ENCODE measurements around the gene ZBTB18. TPM values are rescaled to one million over a fixed set of nuclear protein-coding genes. Genes with fewer than 3 reads are reported as not detected.
"Not testable (repeated sequence)": the region's sequence is repeated elsewhere in the genome, so short reads cannot be mapped to it uniquely, and the experiment has no call there.

Gene ZBTB18
- 10.9 and 11.7 TPM in 2 replicates for total RNA-seq (2014; rRNA removed; shearing (Covaris generic); ENCODE audit: low replicate concordance)

GRCh38 chr1:244050835-244051444 lies at the start of gene ZBTB18:
ZBTB18 (plus strand) TSS chr1:244051283; CDS start chr1:244051432, 149 bp downstream.
- in situ Hi-C loops (cut with HindIII; ENCODE audit: low pct_unique_long_range_greater_than_20kb, low sequenced_read_pairs), result no loop called here

DNA sequence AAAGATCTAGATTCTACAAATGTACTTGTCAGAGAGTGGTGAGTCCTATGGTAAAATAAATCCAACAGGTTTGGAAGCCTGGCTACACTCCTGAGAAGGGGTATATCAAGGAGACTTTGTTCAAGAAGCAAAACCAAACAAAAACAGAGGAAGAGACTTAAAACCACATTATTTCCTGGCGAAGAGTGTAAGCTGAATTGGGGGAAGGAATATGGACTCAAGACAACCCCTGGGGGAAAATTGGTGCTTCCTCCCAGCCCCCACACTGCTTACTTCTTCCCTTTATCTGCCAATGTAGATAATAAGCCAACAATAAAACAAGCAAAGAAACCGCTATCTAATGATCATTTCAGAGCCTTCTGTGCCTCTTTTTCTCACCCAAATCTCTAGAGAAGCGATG lies 48.4 kb upstream of the ZBTB18 start:
- in situ Hi-C loops (cut with HindIII; ENCODE audit: low pct_unique_long_range_greater_than_20kb, low sequenced_read_pairs), result no loop called here
- DNase-seq (ENCODE audit: low read depth), result no peak

More at GRCh38 chr1:244050835-244051444, at the start of gene ZBTB18:
- no peak for DNase-seq (ENCODE audit: low read depth)

- in situ Hi-C loops (cut with HindIII; ENCODE audit: low pct_unique_long_range_greater_than_20kb, low sequenced_read_pairs), result no loop called here
- no peak for DNase-seq (ENCODE audit: low read depth)
These were observed 45.6 kb upstream of the ZBTB18 start for GRCh38 chr1:244005455-244005854.

- in situ Hi-C loops (cut with HindIII; ENCODE audit: low pct_unique_long_range_greater_than_20kb, low sequenced_read_pairs), result no loop called here
These were observed 44.6 kb upstream of the ZBTB18 start for GRCh38 chr1:244006381-244006901.

DNA sequence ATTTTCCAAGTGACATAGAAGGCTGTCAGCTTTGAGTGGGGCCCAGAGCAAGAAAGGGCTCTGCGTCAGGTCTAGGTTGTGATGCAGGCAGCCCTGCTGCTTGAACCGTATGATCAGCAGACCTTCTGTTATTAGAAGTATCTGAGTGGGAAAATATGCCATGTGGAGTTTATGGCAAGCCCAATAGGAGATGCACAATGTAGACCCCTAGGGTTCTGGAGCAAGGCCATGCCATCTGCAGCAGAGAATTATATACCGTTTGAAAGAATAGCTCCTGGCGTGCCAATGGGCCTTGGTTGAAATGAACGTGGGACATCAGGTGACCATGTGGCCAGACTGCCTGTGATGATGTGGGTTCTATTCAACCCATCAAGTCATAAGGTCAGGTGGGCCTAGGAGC lies 44.1 kb upstream of the ZBTB18 start:
- no peak for DNase-seq (ENCODE audit: low read depth)
- in situ Hi-C loops (cut with HindIII; ENCODE audit: low pct_unique_long_range_greater_than_20kb, low sequenced_read_pairs), result no loop called here

More at GRCh38 chr1:244006381-244006901, 44.6 kb upstream of the ZBTB18 start:
- DNase-seq (ENCODE audit: low read depth), result no peak

- DNase-seq (ENCODE audit: low read depth), result no peak
These were observed 40.9 kb upstream of the ZBTB18 start for GRCh38 chr1:244010191-244010590.

DNA sequence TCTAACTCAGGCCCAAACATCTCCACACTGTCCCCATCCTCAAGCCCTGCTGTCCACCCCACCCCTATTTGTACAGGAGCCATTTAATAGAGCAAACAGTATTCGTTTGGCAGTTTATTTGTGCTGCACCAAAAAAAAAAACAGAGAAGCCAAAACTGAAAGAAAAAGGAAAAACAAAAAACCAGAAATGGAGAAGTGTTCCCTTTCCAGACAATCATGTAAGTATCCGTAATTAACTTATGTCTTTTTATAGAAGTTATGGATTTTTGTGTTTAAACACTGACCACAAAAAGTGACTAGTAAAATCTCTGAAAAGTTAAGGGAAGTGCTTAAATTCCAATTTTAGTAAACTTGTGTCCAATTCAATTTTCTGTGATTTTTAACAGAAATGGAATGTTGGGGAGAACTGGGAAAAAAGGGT lies 40.4 kb upstream of the ZBTB18 start:
- in situ Hi-C loops (cut with HindIII; ENCODE audit: low pct_unique_long_range_greater_than_20kb, low sequenced_read_pairs), result no loop called here
- no peak for DNase-seq (ENCODE audit: low read depth)

More at GRCh38 chr1:244010191-244010590, 40.9 kb upstream of the ZBTB18 start:
- in situ Hi-C loops (cut with HindIII; ENCODE audit: low pct_unique_long_range_greater_than_20kb, low sequenced_read_pairs), result no loop called here

- in situ Hi-C loops (cut with HindIII; ENCODE audit: low pct_unique_long_range_greater_than_20kb, low sequenced_read_pairs), result no loop called here
- DNase-seq (ENCODE audit: low read depth), result no peak
These were observed 39.8 kb upstream of the ZBTB18 start for GRCh38 chr1:244011271-244011670.

- in situ Hi-C loops (cut with HindIII; ENCODE audit: low pct_unique_long_range_greater_than_20kb, low sequenced_read_pairs), result no loop called here
These were observed 39.3 kb upstream of the ZBTB18 start for GRCh38 chr1:244011786-244012185.

GRCh38 chr1:244012202-244012601 lies 38.9 kb upstream of the ZBTB18 start:
- in situ Hi-C loops (cut with HindIII; ENCODE audit: low pct_unique_long_range_greater_than_20kb, low sequenced_read_pairs), result no loop called here
- peak; percentile 11 for DNase-seq (ENCODE audit: low read depth)

More at GRCh38 chr1:244011786-244012185, 39.3 kb upstream of the ZBTB18 start:
- DNase-seq (ENCODE audit: low read depth), result no peak

- in situ Hi-C loops (cut with HindIII; ENCODE audit: low pct_unique_long_range_greater_than_20kb, low sequenced_read_pairs), result no loop called here
- no peak for DNase-seq (ENCODE audit: low read depth)
These were observed 38.0 kb upstream of the ZBTB18 start for GRCh38 chr1:244013100-244013499.

DNA sequence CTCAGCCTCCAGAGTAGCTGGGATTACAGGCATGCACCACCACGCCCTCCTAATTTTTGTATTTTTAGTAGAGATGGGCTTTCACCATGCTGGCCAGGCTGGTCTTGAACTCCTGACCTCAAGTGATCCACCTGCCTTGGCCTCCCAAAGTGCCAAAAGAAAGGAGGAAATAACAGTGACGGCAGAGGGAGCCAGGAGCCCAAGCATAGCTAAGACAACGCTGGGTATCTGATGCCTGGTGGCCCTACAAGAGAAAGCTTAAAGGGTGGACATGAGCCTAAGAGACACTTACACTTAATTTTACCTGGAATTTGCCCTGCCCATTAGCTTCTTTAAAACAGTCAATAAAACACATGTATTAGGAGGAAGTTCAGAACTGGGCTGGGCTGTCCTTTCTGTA lies 36.2 kb upstream of the ZBTB18 start:
- DNase-seq (ENCODE audit: low read depth); in situ Hi-C loops (cut with HindIII; ENCODE audit: low pct_unique_long_range_greater_than_20kb, low sequenced_read_pairs): not testable (repeated sequence)

- no peak for DNase-seq (ENCODE audit: low read depth)
- in situ Hi-C loops (cut with HindIII; ENCODE audit: low pct_unique_long_range_greater_than_20kb, low sequenced_read_pairs), result no loop called here
These were observed 31.0 kb upstream of the ZBTB18 start for GRCh38 chr1:244019982-244020485.

- DNase-seq (ENCODE audit: low read depth), result no peak
- in situ Hi-C loops (cut with HindIII; ENCODE audit: low pct_unique_long_range_greater_than_20kb, low sequenced_read_pairs), result no loop called here
These were observed 29.7 kb upstream of the ZBTB18 start for GRCh38 chr1:244021427-244021826.

DNA sequence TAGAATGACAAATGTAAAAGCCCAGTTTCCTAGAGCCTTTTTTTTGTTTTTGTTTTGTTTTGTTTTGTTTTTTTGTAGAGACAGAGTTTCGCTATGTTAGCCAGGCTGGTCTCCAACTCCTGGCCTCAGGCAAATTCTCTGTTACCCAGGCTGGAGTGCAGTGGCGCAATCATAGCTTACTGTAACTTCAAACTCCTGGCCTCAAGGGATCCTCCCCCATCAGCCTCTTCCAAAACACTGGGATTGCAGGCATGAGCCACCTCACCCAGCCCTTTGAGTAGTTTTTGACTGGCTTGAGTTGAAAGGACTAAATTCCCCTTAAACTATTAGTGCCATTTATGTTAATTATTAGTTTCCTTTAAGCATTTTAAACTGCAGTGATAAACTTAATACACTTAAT lies 28.8 kb upstream of the ZBTB18 start:
- no peak for DNase-seq (ENCODE audit: low read depth)
- in situ Hi-C loops (cut with HindIII; ENCODE audit: low pct_unique_long_range_greater_than_20kb, low sequenced_read_pairs), result no loop called here

GRCh38 chr1:244022864-244023440 lies 28.1 kb upstream of the ZBTB18 start:
- no peak for DNase-seq (ENCODE audit: low read depth)
- in situ Hi-C loops (cut with HindIII; ENCODE audit: low pct_unique_long_range_greater_than_20kb, low sequenced_read_pairs), result no loop called here

DNA sequence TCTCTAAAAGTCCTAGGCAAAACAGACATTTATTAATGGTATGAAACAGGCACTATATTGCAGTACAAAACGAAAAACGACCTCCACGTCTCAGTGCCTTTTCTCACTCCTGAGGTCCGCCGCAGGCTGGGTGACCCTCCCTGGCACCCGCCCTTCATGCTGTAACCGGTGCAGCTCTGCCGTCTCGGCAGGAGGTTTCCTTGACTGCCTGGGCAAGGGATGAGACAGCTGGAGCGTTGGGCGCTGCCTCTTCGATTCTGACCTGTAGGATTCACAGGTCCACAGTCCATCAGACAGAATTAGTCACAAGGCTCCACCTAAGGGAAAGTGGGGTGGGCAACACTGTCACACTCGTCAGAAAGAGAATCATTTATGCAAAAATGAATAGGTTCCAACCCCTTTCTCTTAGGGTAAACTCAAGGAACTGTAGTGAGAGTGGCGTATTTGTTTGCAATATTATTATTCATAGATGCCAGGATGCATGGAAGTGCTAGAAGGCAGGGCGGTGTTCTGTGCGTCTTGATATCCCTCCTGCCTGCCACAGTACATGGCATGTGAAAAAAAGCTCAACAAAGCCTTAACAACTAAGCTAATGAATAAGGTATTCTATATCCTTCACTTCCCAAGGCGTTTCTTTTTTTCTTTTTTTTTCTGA lies 23.5 kb upstream of the ZBTB18 start:
- DNase-seq (ENCODE audit: low read depth), result no peak
- in situ Hi-C loops (cut with HindIII; ENCODE audit: low pct_unique_long_range_greater_than_20kb, low sequenced_read_pairs), result no loop called here

- in situ Hi-C loops (cut with HindIII; ENCODE audit: low pct_unique_long_range_greater_than_20kb, low sequenced_read_pairs), result no loop called here
- no peak for DNase-seq (ENCODE audit: low read depth)
These were observed 22.4 kb upstream of the ZBTB18 start for GRCh38 chr1:244028701-244029100.

GRCh38 chr1:244029124-244029523 lies 22.0 kb upstream of the ZBTB18 start:
- in situ Hi-C loops (cut with HindIII; ENCODE audit: low pct_unique_long_range_greater_than_20kb, low sequenced_read_pairs), result no loop called here
- no peak for DNase-seq (ENCODE audit: low read depth)
